HT1080 (cell line): ENCODE measurements around the gene ACKR3. TPM values are rescaled to one million over a fixed set of nuclear protein-coding genes. Genes with fewer than 3 reads are reported as not detected.

ENCODE experiments used
- DNase-seq: peaks from one replicate; pipeline ENCODE4 v3.0.0-alpha.2; 2015; ENCODE audit warnings: low read depth
- total RNA-seq: library from RNA; depleted of rRNA; stranded (reverse); fragments of >200 nt; shearing (Covaris generic); gene quantifications from 2 replicates; pipeline ENCODE4 v1.2.3, GENCODE V29; 2014

Gene ACKR3
- total RNA-seq, 1 experiment from 2014 or later, result not detected

DNA sequence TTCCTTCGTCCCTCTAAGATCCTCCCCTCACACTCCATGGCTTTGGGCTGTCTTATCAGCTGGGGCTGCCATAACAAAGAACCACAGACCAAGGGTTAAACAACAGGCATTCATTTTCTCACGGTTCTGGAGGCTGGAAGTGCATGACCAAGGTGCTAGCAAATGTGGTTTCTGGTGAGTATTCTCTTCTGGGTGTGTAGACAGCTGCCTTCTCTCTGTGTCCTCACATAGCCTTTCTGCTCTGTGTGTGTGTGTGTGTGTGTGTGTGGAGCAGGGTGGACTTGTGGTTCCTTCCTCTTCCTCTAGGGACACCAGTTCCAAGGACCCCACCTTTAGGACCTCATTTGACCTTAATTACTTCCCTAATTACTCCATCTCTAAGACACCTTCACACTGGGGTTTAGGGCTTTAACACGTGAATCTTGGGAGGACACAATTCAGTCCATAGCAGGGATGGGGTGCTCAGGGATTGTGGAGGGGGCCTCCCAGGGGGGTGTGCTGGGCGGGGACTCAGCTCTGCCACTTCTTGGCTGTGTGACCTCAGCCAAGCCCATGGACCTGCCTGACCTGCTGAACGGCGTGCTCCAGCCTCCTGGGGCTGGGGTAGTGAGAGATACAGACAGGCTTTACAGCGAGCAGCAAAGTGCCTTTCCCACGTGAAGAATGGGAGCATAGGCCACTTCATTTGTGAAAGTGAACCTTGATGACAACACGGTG is 38.0 kb downstream of the ACKR3 start:
- peak; percentile 26 for DNase-seq

DNA sequence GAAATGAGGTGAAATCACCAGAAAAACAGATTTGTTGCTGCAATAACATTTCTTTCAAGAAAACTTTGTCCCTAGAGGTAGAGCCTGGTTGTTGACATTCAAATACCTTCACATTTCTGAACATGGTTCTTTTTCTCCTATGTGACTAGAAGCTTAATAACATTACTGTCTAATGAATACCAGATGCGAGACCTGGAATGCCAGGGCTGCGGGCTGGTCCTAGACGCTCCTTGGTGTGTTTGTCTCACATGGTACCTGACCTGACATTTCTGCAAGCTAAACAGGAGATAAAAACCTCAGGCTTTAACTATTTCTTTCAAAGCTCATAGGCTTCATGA is 38.5 kb downstream of the ACKR3 start:
- DNase-seq, result no peak

DNA sequence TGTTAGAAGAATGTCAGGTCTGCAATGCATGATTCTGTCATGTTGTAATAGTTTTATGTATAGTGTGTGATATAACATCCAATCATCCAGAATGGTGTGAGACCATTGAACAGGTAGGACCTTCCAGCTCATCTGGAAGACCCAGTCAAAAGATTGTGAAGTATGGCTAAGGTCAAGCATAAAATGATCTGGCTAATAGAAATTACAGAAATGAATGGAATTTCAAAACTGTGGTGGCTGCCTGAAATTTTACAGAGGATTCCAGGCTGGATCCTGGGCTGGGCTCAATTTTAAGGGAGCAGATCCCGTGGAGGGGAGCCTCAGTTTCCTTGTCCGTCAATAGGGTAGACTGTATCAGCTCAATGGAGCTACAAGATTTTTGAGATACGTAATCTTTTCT is 39.1 kb downstream of the ACKR3 start:
- no peak for DNase-seq

DNA sequence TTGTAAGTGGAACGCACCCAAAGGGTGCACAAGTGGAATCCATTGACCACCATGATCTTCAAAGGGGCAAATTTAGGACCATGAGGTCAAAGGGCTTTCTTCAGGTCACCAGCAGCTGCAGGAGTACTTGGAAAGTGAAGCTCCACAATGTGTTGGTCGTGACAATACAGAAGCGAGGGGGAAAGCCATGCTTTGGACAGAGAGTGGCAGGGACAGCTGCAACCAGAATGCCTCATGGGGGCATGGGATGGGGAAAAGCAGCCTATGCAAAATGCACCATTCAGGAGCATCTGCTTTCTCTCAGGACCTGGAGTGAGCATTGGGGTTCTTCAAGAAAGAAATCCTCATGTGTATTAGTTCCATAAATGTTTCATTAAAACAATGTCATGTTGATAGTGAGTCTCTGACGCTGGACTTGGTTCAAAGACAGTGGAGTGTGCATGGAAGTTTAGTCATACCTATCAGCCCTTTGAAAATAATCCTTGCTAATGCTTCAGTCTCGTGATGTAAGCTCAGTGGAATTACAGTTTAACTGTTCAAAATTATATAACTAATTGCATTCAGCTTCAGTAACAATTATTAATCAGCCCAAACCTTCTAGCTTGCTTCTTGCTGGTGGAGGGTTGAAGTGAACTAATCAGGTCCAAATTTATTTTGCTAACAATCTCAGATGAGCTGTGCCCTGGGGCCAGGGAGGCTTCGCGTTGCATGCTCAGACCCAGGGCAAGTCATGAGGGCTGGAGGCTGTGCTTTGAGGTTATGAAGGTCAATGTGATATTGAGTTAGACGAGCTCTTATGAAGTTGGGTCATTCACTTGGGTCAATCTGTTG is 41.6 kb downstream of the ACKR3 start:
- DNase-seq, result no peak

DNA sequence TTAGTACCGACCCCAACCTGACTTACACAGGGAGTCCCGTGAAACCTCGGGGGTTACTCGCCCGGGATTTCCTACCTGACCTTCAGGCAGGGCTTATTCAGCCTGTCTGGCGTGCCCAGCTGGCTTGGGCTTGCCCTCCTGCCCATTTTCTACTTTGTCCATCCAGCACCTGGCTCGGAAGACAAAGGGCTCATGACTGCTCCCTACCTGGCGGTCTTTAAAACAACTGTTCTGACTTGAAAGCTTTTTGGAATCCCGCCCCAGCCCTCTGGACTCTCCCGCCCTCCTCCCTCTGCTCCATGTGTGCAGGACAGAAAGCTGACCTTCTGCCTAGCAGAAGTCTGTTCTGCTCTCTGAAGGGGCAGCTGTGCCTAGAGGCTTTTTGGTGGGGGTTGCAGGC is 43.1 kb downstream of the ACKR3 start:
- no peak for DNase-seq

DNA sequence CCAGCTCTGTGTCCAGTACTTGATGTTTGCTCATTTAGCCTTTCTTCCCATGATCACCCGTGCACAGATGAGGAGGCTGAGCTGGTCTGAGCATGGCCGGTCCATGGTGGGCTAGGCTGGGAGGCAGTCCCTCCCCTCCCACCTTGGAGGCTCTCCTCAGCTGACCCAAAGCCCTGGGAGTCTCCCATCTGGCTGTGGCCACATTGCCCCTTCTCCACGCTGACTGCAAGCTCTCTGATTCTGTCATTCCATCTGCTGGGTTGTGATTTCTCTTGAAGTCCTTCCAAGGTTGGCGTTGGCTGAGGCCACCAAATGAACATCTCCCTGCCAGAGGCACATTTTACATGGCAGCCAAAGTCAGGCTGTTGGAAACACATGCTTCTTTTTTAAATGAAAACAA is 44.0 kb downstream of the ACKR3 start:
- DNase-seq, result no peak

DNA sequence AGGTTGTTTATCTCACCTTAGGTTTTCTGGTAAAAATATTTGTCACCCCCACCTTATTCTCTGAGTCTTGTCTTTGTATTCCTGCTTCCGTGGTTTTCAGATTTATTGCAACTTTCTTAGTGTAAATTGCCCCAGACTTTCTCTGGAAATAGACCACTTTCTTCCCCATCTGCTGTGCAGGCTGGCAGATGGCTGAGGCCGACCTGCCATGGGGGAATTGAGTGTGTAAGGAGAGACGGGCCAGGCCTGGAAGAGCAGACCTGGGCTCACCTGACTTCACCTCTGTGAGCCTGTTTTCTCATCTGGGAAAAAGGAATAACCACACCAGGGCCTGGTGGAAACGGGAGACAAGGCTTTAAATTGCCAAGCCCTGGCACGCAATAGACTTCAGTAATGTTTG is 44.9 kb downstream of the ACKR3 start:
- DNase-seq, result no peak

DNA sequence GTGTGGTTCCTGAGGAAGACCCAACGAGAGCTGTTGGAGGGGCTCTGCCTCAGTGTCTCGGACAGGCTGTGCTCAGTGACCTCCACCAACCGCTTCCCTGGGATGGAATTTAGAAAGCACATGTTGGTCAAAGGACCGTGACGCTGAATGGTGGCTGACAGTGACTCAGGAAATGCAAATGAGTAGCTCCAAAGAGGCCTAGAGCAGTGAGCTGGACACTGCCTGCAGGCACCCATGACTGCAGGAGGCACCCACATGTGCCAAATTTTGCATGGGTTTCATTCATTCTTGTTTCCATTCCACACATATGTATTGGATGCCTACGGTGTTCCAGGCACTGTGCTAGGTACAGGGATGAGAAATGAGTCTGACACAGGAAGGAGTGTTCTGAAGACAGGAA is 46.4 kb downstream of the ACKR3 start:
- no peak for DNase-seq

DNA sequence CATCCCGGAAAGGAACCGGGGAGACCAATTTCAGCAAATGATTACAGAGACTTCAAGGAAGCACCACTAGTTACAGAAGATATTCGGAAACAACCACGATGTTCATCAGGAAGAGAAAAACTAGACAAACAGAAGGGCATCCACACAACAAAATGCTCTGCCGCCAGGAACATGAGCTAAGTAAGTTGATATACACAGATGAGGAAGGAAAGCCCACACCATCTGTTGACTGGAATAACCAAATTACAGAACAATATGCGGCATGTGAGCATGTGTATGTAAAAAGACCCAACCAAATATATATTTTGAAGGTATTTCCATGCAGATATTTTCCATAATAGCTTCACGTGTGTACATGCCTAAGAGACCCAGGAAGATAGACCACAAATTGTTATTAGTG is 47.0 kb downstream of the ACKR3 start:
- DNase-seq, result no peak

DNA sequence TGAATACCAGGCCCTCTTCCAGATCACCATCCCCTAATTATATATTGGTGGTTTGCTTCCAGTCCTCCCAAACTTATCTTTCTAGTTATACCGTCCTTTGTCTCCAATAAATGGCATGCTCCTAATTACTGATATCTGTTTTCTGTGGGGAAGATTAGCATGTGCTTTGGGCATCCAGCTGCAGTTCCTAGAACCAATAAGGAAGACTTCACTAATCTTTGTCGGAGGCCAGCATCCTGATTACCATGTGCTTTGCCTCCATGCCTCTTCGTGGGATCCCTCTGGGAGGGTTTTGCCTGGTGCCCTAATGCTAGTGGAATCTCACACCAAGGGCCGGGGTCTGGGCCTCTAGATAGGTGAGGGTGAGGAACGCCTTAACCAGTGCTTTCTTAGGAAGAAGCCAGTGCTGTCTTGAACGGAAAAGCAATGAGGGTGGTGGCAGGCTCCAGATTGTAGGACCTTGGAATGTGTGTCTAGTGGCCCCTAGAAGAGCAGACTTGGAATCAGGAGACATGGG is 47.7 kb downstream of the ACKR3 start:
- DNase-seq, result no peak

DNA sequence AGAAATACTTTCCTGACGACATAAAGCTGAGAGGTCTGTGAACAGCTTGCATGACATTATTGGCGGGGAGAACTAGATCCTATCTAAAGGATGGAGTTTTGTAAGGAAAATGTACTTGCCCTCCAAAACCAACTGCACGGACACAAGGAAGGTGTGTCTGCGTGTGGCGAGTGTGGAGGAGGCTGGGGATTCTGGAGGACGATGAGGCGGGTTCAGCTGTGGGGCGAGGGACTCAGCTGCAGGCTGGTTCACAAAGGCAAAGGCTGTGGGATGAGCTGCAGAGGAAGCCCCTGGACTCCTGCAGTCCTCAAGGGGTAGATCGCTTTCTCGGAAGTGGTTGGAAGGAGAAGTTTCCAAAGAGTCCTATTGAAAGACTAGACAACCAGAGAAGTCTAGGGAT is 48.2 kb downstream of the ACKR3 start:
- no peak for DNase-seq

DNA sequence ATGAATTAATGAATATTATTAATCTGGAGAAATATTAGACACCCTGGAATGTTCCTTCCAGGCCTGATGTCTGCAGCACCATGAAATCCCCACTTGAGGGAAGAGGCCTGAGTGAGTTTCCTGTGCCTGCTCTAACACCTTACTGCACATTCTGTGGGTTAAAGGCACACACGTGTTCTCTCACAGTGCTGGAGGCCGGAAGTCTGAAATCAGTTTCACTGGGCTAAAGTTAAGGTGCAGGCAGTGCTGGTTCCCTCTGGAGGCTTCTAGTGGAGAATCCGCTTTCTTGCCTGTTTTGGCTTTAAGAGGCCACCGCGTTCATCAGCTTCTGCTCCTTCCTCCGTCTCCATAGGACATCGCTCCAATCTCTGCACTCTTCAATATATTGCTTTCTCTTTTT is 48.7 kb downstream of the ACKR3 start:
- no peak for DNase-seq

DNA sequence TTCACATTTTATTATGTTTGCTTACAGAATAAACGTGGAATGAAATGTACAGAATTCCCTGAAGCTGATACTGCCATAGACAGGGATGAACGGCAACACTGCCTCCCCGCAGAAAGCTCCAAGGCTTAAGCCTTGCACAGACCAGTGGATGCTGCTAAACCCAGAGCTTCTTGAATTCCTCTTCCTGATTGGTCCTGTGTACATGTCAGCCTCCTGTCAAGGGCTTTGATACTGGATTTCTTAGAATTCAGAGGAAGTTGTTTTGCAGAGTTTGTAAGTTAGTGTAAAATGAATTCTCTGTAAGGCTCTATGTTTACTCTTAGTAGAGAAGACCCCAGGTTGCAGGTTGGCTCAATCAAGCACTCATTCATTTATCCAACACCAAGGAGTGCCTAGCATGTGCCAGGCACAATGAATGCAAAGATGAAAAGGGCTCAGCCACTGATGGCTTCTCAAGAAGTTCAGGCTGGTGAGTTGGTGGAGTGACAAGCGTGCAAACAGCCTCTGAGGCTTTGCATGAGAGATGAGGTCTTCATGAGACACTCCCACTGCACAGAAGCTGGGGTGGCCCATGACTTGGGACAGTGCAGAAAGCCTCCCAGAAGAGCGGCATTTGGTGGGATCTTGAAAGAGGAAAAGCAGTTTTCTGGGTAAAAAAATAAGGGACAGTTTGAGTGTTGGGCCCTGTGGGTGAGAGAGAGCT is 50.4 kb downstream of the ACKR3 start:
- DNase-seq, result no peak

DNA sequence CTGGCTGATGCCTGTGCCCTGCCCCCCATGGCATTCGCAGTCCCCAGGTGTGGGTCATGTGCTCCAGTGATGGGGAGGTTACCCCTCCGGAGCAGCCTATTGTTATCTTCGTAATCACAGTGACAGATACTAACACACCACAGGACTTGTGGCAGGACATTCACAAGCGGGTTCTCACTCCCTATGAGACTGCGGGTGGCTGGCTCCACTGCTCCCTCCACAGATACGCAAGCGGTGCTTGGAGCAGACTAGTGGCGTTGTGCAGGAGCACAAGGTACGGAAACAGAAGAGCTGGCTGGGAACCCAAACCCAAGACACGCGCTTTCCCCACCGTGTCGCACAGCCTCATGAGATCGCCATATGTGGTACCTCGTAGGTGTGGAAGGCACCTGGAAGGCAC is 52.2 kb downstream of the ACKR3 start:
- no peak for DNase-seq

DNA sequence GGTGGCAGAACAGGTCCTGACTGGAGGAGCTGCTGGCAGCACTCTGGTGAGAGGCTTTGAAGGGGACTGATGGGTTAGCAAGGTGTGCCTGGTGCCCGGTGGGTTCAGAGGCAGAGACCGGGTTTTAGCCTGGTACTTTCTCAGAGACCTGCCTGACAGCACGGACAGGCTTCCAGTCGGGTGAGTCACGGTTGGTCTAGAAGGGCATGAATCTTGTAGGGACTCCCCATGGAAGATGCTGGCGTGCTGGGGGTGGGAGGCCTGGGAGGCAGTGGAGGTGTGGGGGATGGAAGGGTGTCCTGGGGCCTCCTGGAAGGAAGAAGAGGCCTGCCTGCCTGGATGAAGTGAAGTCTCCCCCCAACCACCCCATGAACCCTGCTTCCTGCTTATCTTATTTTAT is 52.6 kb downstream of the ACKR3 start:
- DNase-seq, result no peak

DNA sequence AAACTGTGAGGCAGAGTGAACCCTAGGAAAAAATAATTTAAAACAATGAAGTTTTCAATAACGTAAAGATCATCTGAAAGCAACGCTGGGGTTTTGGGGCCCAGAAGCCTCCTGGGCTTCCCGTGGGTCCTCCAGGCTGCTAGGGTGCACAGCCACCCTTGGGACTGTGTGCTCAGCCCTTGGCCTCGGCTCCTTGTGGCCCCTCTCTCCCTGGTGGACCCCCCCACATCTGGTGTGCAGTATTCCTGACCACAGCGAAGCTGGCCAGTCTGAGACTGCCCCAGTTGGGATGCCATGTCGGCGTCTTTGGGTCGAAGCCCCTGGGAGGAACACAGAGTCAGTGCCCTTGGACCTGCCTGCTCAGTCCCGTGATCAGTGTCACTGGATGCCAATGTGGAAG is 53.0 kb downstream of the ACKR3 start:
- DNase-seq, result no peak

DNA sequence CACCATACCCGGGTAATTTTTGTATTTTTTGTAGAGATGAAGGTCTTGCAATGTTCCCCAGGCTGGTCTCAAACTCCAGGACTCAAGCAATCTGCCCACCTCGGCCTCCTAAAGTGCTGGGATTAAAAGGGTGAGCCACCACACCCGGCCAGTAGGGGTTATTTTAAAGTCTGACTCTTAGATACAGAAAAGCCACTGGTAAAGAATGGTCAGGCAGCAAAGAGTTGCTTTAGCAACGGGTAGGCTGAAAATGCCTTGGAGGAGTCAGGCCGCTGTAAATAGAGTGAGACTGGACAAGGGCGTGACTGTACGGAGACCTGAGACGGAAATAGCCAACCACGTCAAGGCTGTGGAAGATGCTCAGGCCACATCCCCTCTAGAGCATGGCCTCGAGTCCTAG is 54.2 kb downstream of the ACKR3 start:
- DNase-seq, result no peak

DNA sequence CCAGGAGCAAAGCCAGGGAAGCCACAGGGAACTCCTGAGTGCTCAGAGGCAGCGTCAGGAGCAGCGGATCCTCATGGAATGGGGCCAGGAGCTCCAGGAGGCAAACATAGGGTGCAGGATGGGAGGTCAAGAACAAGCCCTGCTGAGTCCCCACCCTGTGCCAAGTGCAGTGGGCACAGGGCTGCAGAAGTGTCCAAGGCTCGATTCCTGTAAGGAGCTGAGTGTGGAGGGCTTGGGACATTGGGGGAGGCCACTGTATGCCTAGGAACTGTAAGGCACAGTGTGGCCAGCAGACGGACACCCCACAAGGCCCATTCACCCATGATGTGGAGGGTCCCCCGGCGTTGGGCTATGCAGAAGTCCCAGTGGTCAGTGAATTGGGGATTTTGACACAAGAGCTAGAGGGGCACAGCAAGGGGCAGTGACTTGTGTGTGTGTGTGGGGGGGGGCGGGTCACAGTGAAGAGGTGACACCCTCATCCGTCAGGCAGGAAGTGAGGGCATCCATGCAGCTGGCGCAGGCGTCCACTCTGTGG is 55.6 kb downstream of the ACKR3 start:
- no peak for DNase-seq

DNA sequence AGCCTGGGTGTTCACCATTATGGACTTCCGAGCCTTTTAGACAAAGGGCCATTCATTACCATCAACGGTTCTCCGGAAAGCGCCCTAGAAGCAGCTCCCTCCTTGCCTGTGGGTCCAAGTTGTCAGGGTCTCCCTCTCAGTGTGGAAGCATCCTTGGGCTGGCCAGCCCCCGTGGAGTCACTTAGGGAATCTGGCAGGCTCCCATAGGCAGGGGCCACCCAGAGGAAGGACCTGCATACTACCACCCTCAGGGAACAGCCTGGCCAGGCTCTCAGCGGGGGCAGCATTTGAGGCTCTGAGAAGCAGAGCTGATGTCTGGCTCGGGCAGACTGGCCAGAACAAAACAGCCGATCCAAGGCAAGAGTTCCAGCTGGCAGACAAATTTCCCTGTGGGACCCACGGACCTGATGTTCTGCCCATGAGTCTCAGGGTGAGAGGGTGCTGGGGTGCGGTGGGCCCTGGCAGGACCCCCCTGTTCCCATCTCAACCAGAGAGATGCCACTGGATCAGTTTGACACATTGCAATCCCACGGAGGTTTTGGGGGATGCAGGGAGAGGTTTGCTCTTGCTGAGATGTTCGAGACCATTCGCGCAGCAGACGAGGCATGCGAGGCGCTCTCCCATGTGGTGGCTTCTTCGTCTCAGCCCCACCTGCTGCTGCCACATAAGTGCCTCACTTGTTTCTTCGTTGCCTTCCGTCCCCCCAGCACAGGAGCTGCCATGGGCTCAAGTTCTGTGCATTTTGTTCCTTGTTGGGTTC is 56.9 kb downstream of the ACKR3 start:
- DNase-seq, result no peak

DNA sequence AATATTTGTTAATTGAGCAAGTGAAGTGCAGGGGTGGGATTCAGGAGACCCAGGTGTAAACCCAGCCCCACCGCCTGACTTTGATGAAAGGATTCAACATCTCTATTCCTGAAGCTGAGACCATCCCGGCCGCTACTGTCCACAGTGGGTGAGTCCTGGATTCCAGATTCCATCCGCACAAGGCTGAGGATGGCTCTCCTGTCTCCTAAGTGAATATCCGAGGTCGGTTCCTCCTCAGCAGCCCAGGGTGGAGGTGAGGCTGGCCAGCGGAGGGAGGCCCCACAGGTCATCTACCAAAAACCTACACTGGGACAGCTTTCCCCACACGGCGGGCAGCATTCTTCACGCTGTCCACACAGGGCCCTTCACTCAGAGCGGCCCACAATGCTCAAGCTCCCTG is 57.6 kb downstream of the ACKR3 start:
- no peak for DNase-seq

DNA sequence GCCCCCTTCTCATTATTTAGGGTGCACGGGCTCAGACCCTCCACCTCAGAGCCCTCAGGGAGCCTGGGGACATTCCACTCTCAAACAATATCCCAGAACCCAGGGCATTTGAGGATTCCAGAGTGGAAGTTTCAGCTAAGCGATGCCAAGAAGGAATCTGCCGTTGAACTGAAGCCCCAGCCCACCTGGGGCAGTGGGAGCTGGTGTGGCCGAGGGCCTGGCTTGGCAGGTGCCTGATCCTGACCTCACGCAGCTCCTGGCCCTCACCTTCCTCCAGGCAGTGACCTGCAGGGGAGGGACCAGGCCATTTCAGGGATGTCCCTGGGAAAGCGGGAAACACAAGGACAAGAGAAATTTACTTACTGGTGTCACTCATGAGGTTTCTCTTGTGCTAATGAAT is 58.2 kb downstream of the ACKR3 start:
- no peak for DNase-seq
